ENCODE measurements around the gene TAF4. TPM values are rescaled to one million over a fixed set of nuclear protein-coding genes. Genes with fewer than 3 reads are reported as not detected.
"Not testable (repeated sequence)": the region's sequence is repeated elsewhere in the genome, so short reads cannot be mapped to it uniquely, and the experiment has no call there.

The TAF4 gene
- polyA plus RNA-seq, 10 donors: 9.9 to 17.1 (median 13.4) TPM

GRCh38 chr20:61979701-61980635 lies 85.7 kb downstream of the TAF4 start:
- no peak for DNase-seq

- no peak for DNase-seq
These were observed 86.6 kb downstream of the TAF4 start for GRCh38 chr20:61979090-61979489.

DNA sequence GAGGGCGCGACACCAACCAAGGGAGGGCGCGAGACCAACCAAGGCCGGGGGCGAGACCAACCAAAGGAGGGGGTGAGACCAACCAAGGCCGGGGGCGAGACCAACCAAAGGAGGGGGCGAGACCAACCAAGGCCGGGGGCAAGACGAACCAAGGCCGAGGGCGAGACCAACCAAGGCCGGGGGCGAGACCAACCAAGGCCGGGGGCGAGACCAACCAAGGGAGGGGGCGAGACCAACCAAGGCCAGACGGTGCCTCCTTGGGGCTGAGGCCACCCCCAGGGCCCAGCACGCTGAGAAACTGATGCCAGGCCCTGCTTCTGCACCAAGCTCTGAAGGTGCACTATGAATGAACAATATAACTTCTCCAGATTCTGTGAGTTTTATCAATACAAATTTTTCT lies 87.2 kb downstream of the TAF4 start:
- DNase-seq: no peak

GRCh38 chr20:61977419-61977786 lies 88.3 kb downstream of the TAF4 start:
- no peak for DNase-seq

- no peak for DNase-seq
These were observed 88.8 kb downstream of the TAF4 start for GRCh38 chr20:61976644-61977418.

- DNase-seq: no peak
These were observed 89.4 kb downstream of the TAF4 start for GRCh38 chr20:61976263-61976643.

GRCh38 chr20:61975407-61976129 lies 90.1 kb downstream of the TAF4 start:
- DNase-seq: no peak

- DNase-seq: no peak
These were observed 91.4 kb downstream of the TAF4 start for GRCh38 chr20:61974357-61974665.

DNA sequence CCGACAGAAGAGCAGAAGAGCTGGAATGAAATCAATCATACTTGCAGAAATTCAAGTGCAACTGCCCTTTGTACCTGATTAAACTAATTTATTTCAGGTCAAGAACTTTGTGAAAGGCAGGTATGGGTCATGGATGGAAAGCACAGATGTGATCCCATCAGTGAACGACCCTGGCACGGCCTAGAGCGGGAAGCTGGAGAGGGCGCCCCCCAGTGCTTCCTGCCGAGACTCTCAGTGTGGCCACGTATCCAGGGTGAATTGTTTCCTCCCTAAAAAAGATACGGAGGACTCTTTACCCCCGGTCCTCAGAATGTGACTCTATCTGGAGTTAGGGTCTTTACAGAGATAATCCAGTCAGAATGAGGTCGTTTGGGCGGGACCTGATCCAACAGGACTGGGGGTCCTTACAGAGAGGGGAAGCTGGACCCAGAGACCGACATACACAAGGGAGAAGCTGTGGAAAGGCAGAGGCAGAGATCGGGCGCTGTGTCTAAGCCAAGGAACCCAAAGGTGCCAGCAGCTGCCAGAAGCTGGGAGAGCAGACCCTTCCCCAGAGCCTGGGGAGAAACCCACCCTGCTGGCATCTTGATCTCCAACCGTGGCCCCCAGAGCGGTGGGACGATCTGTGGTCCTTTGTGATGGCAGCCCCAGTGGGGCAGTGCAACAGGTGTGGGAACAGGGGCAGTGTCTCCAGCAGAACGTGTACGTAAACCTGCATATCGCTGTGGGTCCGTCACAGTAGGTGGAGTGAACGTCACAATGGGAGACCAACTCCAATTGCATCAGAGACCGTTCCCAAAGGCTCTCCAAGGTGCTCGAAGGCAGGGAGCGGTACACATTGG lies 91.9 kb downstream of the TAF4 start:
- DNase-seq: no peak

- DNase-seq: no peak
These were observed 92.8 kb downstream of the TAF4 start for GRCh38 chr20:61972636-61973508.

- DNase-seq: not testable (repeated sequence)
These were observed 94.1 kb downstream of the TAF4 start for GRCh38 chr20:61971595-61971994.

DNA sequence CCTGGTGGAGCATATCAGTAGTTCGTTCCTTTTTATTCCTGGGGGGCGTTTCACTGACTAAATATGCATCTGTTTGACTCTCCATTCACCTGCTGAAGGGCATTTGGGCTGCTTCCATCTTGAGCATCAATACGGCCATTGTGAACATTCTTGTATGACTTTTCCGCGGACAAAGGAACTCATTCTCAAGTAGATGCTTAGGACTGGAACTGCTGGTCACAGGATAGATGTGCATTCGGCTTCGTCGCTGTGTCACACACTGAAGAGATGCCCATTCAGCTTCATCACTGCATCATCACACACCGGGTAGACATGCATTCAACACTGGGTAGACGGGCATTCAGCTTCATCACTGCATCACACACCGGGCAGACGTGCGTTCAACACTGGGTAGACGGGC lies 95.3 kb downstream of the TAF4 start:
- DNase-seq: no peak

DNA sequence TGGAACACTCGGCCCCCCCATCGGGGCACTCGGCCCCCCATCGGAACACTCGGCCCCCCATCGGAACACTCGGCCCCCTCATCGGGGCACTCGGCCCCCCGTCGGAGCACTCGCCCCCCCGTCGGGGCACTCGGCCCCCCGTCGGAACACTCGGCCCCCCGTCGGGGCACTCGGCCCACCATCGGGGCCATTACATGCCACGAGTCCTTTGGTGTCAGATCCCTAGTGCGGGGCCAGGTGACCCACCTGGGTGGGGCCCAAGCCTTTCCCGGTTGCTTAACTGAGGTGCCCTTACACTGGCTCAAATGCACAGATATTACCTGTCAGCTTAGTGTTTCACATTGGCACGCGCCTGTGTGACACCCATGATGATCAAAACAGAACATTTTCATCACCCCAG lies 95.9 kb downstream of the TAF4 start:
- DNase-seq: no peak

DNA sequence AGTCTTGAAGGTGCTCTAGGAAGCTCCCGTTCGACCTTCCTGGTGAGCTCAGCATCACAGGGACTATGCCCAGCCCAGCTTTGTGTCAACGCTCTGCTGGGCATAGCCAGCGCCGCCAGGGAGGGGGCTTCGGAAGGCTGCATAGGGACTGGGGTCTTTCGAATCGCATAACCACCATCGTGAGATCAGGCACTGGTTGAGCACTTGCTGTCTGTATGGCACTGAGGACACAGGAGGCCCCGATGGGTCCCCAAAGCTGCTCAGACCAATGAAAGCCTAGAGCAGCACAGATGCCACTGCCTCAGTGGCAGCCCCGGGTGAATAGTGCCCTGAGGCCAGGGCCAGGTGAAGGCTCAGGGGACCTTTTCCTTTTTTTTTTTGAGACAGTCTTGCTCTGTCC lies 96.7 kb downstream of the TAF4 start:
- no peak for DNase-seq

DNA sequence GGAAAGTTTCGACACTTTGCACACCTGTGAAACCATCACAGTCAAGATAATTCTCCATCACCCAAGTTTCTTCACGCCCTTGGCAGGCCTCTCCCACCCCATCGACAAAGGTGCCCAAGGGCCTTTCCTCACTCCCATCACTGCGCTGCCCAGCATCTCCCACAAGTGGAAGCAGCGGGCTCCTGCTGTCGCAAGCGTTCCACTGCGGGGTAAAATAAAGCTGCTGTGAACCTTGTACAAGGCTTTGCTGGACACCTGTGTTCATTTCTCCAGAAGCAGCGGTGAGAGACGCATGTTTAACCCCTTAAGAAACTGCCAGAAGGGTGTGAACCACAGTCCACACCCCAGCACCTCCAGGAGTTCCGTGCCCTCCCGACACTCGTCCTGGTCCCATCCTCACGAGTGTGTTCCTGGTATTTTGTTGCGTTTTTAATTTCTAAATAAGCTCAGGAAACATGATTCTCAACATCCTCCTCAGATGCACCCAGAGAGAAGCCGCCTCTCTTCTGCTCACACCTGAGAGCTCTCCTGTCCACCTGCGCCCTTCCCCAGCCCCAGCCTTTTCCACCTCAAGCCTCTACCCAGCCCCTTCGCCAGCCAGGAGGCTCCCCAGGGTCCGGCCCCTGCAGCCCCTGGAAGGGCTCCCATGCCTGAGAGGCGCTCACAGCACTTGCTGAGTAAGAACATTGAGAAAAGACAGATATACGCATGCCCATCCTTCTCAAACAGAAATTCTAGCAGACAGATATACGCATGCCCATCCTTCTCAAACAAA lies 97.5 kb downstream of the TAF4 start:
- no peak for DNase-seq

GRCh38 chr20:61967300-61967699 lies 98.4 kb downstream of the TAF4 start:
- no peak for DNase-seq

DNA sequence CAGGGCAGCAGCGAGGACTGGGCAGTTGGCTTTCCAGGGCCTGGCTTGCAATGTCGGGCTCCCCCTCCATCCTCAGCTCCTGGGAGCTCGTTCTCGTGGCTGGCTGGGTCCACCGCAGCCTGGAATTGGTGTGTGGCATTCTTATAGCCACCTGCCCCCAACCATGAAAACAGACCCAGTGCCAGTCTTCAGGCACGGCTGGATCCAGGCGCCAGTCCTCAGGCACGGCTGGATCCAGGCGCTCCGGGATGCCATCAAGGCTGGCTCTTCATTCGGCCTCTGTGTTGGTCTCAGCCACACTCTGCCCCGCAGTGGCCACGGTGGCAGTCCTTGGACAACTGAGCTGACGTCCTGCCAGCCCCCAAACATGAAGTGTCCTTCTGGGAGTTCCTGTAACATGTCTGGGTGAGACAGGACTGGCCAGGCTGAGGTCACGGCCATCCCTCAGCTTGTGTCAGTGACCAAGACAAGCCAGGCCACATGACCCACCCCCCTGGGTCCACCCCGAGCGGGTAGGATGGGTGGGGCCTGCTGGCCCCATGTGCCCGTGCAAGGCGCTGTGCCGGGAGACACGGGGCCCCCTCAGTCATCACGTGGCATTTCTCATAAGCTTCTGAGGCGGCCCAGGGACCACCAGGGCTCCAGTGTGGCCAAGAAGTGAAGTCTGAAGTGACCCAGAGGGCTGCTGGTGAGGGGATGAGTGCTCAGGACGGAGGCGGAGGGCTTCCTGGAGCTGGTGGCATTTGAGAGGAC lies 99.0 kb downstream of the TAF4 start:
- no peak for DNase-seq

DNA sequence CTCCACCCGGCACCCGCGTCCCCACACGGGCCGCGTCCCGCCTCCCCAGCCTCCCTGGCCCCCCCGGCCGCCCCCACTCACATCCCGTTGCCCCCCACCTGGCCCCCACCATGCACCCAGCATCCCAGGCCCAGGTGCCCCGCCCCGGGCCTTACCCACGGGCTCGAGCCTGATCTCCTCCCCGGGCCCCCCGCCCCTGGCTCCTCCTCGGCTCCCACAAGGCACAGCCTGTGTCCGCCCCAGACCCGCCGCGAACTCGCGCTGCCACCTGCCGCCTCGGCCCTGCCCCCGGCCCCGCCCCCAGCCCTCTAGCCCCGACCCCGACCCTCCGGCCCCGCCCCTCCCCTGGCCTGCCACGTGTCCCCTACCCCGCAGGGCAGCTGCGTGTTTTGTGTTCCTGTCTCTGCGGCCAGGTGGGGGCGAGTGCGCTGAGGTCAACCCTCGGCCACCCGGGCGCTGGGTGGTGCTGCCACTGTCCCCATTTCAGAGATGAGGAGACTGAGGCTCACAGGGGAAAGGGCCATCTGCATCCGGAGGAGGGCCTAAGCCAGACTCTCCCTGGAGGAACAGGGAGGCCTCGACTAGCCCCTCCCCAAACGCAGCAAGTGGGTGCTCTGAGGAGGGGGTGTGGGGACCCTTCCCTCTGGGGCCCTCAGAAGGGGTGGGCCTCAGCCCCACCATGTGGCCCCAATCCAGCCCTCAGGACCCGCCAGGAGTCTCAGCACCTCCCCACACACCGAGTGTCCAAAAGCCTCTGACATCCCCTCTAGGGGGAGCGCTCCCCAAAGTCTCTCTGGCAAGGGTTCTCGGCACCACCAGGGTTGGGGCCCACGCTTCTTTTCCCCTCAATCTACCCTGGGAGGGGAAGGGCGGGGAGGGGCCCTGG lies 99.8 kb downstream of the TAF4 start:
- no peak for DNase-seq
